Natural killer cell treated with Interleukin-12 subunit alpha and Interleukin-12 subunit beta and Interleukin-15 and Interleukin-18, amount 100 ng/mL, for 72 hours (primary cell): Measurements from ENCODE around the gene C1QB. TPM values are rescaled to one million over a fixed set of nuclear protein-coding genes. Genes with fewer than 3 reads are reported as not detected.
A peak's percentile ranks its signal among the peaks of the same experiment; 100 is the strongest.

Source experiments
- ATAC-seq, 2 donors: fragments of 150-1000 bp; cut with Tn5 transposase in 1 of 2; sonication (Bioruptor Pico), chemical (Tn5 transposase) in 1 of 2; 2 replicates each; pipeline ENCODE4 v1.10.0; 2021
- DNase-seq: peaks from one replicate; pipeline ENCODE4 v3.0.0; 2022; ENCODE audit warnings: low spot score
- H3K27ac Mint-ChIP-seq, 2 donors: 1 replicate in 1 of 2; 2 replicates in 1 of 2; pipeline ENCODE4 v1.8.0; 2022; ENCODE audit warnings: mixed read lengths in 2 of 2, mild to moderate bottlenecking in 1 of 2, moderate library complexity in 1 of 2
- H3K27me3 Mint-ChIP-seq, 2 donors: 1 replicate in 1 of 2; 2 replicates in 1 of 2; pipeline ENCODE4 v1.8.0; 2022; ENCODE audit warnings: mixed read lengths in 2 of 2
- H3K36me3 Mint-ChIP-seq: one replicate; pipeline ENCODE4 v1.8.0; 2022; ENCODE audit warnings: mixed read lengths
- H3K4me1 Mint-ChIP-seq, 2 donors: 1 replicate in 1 of 2; 2 replicates in 1 of 2; pipeline ENCODE4 v1.8.0; 2022; ENCODE audit warnings: low read depth in 2 of 2, mixed read lengths in 2 of 2, mild to moderate bottlenecking in 1 of 2
- H3K4me3 Mint-ChIP-seq: one replicate; pipeline ENCODE4 v1.8.0; 2022; ENCODE audit warnings: mixed read lengths
- H3K9me3 Mint-ChIP-seq: 2 replicates; pipeline ENCODE4 v1.8.0; 2022; ENCODE audit warnings: mixed read lengths
- total RNA-seq, 2 donors: library from RNA; stranded (reverse); gene quantifications; one replicate each; pipeline ENCODE4 v1.2.3, GENCODE V29; 2022

C1QB gene
- not detected for total RNA-seq

GRCh38 chr1:22652881-22653316 lies at the start of gene C1QB:
C1QB (plus strand) TSS chr1:22653236; CDS start chr1:22659463, 6,227 bp downstream.
- ATAC-seq: no peak
- DNase-seq: no peak
- H3K27ac Mint-ChIP-seq: no peak within 1 kb of the TSS
- H3K9me3 Mint-ChIP-seq: no peaks in the 10 kb centered on the region
- no peaks in the 10 kb centered on the region for H3K36me3 Mint-ChIP-seq
- no peak within 1 kb of the TSS for H3K4me3 Mint-ChIP-seq
- peaks cover 0 to 2% of the 10 kb centered on the region in 2 donors for H3K4me1 Mint-ChIP-seq
- H3K27me3 Mint-ChIP-seq: peaks cover 14 to 16% of the 10 kb centered on the region in 2 donors

- ATAC-seq (no peak), DNase-seq (no peak)
- Mint-ChIP-seq H3K27ac (no peak overlapping the region), H3K4me3 (no peak overlapping the region), H3K9me3 (no peaks in the 10 kb centered on the region), H3K4me1 (no peaks in the 10 kb centered on the region), H3K36me3 (no peaks in the 10 kb centered on the region), H3K27me3 (peaks cover 34 to 58% of the 10 kb centered on the region in 2 donors)
Observed at GRCh38 chr1:22606161-22606560, 46.9 kb upstream of the C1QB start.

- H3K4me3 Mint-ChIP-seq: no peak overlapping the region
- peaks cover 36 to 58% of the 10 kb centered on the region in 2 donors for H3K27me3 Mint-ChIP-seq
- no peak overlapping the region for H3K27ac Mint-ChIP-seq
- no peaks in the 10 kb centered on the region for H3K4me1 Mint-ChIP-seq
- H3K36me3 Mint-ChIP-seq: no peaks in the 10 kb centered on the region
- H3K9me3 Mint-ChIP-seq: no peaks in the 10 kb centered on the region
- ATAC-seq (no peak), DNase-seq (peak; percentile 0)
Observed at GRCh38 chr1:22607154-22607553, 45.9 kb upstream of the C1QB start.

- Mint-ChIP-seq H3K4me1 (no peaks in the 10 kb centered on the region), H3K27me3 (peaks cover 34 to 58% of the 10 kb centered on the region in 2 donors), H3K27ac (no peak overlapping the region), H3K36me3 (no peaks in the 10 kb centered on the region), H3K9me3 (no peaks in the 10 kb centered on the region), H3K4me3 (no peak overlapping the region)
- ATAC-seq (no peak), DNase-seq (peak; percentile 1)
Observed at GRCh38 chr1:22608361-22608760, 44.7 kb upstream of the C1QB start.

GRCh38 chr1:22609291-22609690 lies 43.7 kb upstream of the C1QB start:
- Mint-ChIP-seq H3K4me1 (no peaks in the 10 kb centered on the region), H3K36me3 (no peaks in the 10 kb centered on the region), H3K4me3 (no peak overlapping the region), H3K27ac (no peak overlapping the region), H3K9me3 (no peaks in the 10 kb centered on the region), H3K27me3 (peaks cover 31 to 58% of the 10 kb centered on the region in 2 donors)
- ATAC-seq (no peak), DNase-seq (peak; percentile 51)

- DNase-seq (peak; percentile 52), ATAC-seq (no peak)
- Mint-ChIP-seq H3K36me3 (no peaks in the 10 kb centered on the region), H3K27me3 (peaks cover 20 to 40% of the 10 kb centered on the region in 2 donors), H3K4me3 (no peak overlapping the region), H3K27ac (no peak overlapping the region), H3K4me1 (no peaks in the 10 kb centered on the region), H3K9me3 (no peaks in the 10 kb centered on the region)
Observed at GRCh38 chr1:22611530-22611947, 41.5 kb upstream of the C1QB start.

GRCh38 chr1:22612671-22613571 lies 40.1 kb upstream of the C1QB start:
- Mint-ChIP-seq H3K27me3 (peaks cover 19 to 27% of the 10 kb centered on the region in 2 donors), H3K36me3 (no peaks in the 10 kb centered on the region), H3K27ac (no peak overlapping the region), H3K9me3 (no peaks in the 10 kb centered on the region), H3K4me3 (no peak overlapping the region), H3K4me1 (no peaks in the 10 kb centered on the region)
- DNase-seq (peak; percentile 22), ATAC-seq (no peak)

- H3K27me3 Mint-ChIP-seq: peaks cover 13 to 21% of the 10 kb centered on the region in 2 donors
- H3K36me3 Mint-ChIP-seq: no peaks in the 10 kb centered on the region
- no peak overlapping the region for H3K27ac Mint-ChIP-seq
- DNase-seq (peak; percentile 50), ATAC-seq (no peak)
- no peaks in the 10 kb centered on the region for H3K9me3 Mint-ChIP-seq
- H3K4me3 Mint-ChIP-seq: no peak overlapping the region
- H3K4me1 Mint-ChIP-seq: no peaks in the 10 kb centered on the region
Observed at GRCh38 chr1:22613572-22613918, 39.5 kb upstream of the C1QB start.

GRCh38 chr1:22613951-22614350 lies 39.1 kb upstream of the C1QB start:
- H3K4me1 Mint-ChIP-seq: no peaks in the 10 kb centered on the region
- no peak overlapping the region for H3K27ac Mint-ChIP-seq
- H3K36me3 Mint-ChIP-seq: no peaks in the 10 kb centered on the region
- H3K27me3 Mint-ChIP-seq: peaks cover 11 to 18% of the 10 kb centered on the region in 2 donors
- ATAC-seq: no peak
- DNase-seq: peak; percentile 28
- H3K4me3 Mint-ChIP-seq: no peak overlapping the region
- H3K9me3 Mint-ChIP-seq: no peaks in the 10 kb centered on the region

- ATAC-seq (no peak), DNase-seq (peak; percentile 12)
- no peaks in the 10 kb centered on the region for H3K36me3 Mint-ChIP-seq
- H3K27me3 Mint-ChIP-seq: peaks cover 11 to 14% of the 10 kb centered on the region in 2 donors
- H3K9me3 Mint-ChIP-seq: no peaks in the 10 kb centered on the region
- H3K4me3 Mint-ChIP-seq: no peak overlapping the region
- no peak overlapping the region for H3K27ac Mint-ChIP-seq
- no peaks in the 10 kb centered on the region for H3K4me1 Mint-ChIP-seq
Observed at GRCh38 chr1:22615886-22616285, 37.1 kb upstream of the C1QB start.

GRCh38 chr1:22616571-22616970 lies 36.5 kb upstream of the C1QB start:
- Mint-ChIP-seq H3K36me3 (no peaks in the 10 kb centered on the region), H3K27ac (no peak overlapping the region)
- DNase-seq: no peak

GRCh38 chr1:22618056-22618455 lies 35.0 kb upstream of the C1QB start:
- Mint-ChIP-seq H3K36me3 (no peaks in the 10 kb centered on the region), H3K4me1 (no peaks in the 10 kb centered on the region), H3K4me3 (no peak overlapping the region), H3K27ac (no peak overlapping the region), H3K27me3 (peaks cover 13 to 14% of the 10 kb centered on the region in 2 donors), H3K9me3 (no peaks in the 10 kb centered on the region)
- DNase-seq (peak; percentile 35), ATAC-seq (no peak)

More at GRCh38 chr1:22616571-22616970, 36.5 kb upstream of the C1QB start:
- Mint-ChIP-seq H3K4me3 (no peak overlapping the region), H3K9me3 (no peaks in the 10 kb centered on the region), H3K27me3 (peaks cover 9 to 14% of the 10 kb centered on the region in 2 donors), H3K4me1 (no peaks in the 10 kb centered on the region)
- no peak for ATAC-seq

- peak; percentile 40 for DNase-seq
- H3K27ac Mint-ChIP-seq: no peak overlapping the region
- H3K4me1 Mint-ChIP-seq: no peaks in the 10 kb centered on the region
- no peaks in the 10 kb centered on the region for H3K9me3 Mint-ChIP-seq
- no peaks in the 10 kb centered on the region for H3K36me3 Mint-ChIP-seq
- H3K4me3 Mint-ChIP-seq: no peak overlapping the region
- ATAC-seq: peak in 1 of 2 donors; percentile 38
- peaks cover 13 to 17% of the 10 kb centered on the region in 2 donors for H3K27me3 Mint-ChIP-seq
Observed at GRCh38 chr1:22619252-22619651, 33.8 kb upstream of the C1QB start.

- no peaks in the 10 kb centered on the region for H3K4me1 Mint-ChIP-seq
- no peak for ATAC-seq
Observed at GRCh38 chr1:22619798-22620197, 33.2 kb upstream of the C1QB start.

More at GRCh38 chr1:22619798-22620197, 33.2 kb upstream of the C1QB start:
- no peak overlapping the region for H3K27ac Mint-ChIP-seq
- no peaks in the 10 kb centered on the region for H3K36me3 Mint-ChIP-seq
- peak; percentile 15 for DNase-seq
- no peaks in the 10 kb centered on the region for H3K9me3 Mint-ChIP-seq
- H3K27me3 Mint-ChIP-seq: peaks cover 13 to 17% of the 10 kb centered on the region in 2 donors
- H3K4me3 Mint-ChIP-seq: no peak overlapping the region
